ENCODE measurements around the gene GRID1.

GRID1 gene

GRCh38 chr10:86071758-86072157 is 294.8 kb downstream of the GRID1 start:
- no peak for DNase-seq

GRCh38 chr10:86071145-86071544 is 295.4 kb downstream of the GRID1 start:
- no peak for DNase-seq

DNA sequence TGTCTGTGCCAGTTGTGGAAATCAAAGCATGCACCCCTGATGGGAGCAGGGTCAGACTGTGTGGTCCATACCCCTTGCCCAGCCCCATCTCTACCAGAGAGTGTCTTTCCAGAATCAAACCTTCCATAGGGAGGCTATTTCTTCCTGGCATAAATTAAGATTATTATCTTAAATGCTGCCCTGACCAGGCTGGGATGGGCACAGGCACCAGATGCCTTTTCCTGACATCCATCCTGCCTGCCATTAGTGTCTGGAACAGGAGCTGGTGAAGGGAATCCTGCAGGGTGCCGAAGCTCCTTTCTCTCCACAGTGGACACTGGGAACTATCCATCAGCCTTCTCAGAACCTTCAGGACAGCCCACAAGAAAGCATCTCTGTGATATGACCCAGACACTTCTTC is 296.3 kb downstream of the GRID1 start:
- DNase-seq: no peak

DNA sequence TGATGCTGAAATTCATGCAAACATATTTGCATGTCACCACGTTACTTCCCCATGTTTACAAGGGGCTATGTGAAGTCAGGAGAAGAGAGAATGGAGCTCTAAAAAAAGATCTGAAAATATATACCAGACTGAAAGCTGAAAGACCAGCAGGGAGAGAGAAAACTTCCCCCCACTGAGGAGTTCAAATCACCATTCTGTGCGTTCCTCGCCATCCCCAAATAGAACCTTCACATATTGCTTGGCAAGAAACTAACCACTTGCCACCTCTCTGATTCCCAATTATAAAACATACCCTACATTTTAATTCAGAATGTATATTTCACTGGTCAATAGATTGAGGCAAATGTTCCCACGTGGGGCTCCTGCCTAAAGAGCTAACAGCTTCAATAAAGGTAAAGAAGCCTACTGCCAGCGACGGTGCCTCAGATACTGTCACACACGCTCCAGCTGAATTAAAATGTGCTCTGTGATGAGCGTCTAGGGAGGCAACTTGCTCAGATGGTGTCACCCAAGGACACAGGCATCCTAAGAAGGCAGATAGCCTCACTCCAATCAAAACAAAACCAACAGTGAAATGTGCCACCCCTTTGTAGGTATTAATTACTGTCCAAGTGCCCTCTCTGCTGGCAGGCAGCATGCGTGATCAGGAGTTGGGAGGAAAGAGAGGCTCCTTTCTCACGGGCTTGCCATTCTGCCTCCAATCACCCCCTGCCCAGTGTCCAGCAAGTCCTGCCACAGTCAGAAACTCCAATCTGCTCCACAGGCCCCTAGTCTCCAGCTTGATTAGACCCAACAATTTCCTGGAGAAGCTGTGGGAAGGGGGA is 298.2 kb downstream of the GRID1 start:
- DNase-seq: no peak

DNA sequence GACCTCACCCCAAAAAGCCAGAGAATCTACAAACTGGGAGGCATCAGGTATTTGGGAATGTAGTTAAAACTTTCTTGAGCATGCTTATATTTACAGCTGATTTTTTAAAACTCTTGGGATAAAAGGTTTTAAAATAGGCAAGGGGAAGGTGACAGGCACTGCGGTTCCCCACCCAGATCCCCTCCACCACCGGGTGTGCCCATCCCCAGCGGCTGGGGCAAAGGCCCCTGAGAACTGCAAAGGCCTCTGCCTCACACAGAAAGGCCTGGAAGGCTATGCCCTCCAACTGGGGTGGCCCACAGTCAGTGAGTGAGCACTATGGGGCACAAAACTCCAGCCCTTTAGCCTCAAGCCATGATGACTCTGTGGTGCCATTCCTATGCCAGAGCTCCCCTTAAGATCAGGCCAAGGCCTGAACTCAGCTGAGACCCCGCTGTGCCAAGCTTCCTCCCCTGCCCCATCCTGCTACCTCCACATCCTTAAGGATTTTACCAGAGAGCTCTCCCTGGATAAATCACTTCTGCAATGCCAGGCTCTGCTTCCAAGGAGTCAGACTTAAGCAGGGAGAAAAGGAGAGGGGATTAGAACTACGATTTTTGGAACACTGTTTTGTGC is 299.1 kb downstream of the GRID1 start:
- no peak for DNase-seq

- DNase-seq: no peak
Measured at GRCh38 chr10:86066696-86067095, 299.9 kb downstream of the GRID1 start.

- no peak for DNase-seq
Measured at GRCh38 chr10:86065711-86066251, 300.8 kb downstream of the GRID1 start.

DNA sequence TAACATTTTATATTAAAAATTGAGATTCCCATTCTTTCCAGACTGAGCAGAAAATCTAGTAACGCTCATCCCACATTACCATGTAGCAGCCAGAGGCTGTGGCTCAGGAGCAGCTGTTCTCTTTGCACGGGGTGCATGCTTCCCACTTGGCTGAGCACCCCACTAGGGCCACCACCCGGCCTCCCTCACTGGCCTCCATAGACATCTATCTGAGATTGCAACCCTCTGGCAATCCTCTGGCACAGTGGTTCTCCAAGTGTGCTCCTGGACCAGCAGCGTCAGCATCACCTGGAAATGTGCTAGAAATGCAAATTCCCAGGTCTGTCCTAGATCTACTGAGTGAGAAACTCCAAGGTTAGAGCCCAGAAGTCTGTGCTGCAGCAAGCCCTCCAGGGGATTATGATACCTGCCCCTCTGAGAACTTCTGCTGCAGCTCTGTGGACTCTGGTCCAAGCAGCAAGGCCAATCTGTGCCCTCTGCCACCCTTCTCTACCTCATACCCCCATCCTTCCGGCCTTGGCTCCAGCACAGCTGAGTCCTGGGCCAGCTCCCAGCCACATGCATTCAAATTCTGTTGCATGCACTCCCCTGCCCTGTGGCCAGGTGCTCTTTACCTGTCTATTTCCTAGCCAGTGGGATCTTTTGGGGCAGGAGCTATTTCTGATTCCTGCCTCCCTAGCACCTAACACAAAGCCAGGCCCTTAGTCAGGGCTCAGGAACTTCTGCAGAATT is 301.5 kb downstream of the GRID1 start:
- no peak for DNase-seq

DNA sequence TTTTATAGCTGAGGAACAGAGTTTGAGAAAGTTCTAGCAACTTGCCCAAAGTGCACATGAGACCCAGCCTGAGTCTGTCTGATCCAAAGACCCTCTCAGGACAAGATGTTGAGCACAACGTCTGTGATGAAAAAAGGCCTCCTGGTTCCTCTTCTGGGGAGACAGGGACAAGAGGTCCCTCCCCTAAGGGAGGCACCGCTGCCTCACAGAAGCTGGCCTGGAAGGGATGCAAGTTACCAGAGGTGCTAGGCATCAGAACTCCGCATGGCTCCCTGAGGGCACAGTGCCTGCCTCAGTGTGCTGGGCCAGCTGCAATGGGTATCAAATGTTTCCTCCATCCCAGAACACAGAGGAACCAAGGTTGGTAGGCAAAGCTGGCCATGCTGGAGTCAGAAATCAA is 302.4 kb downstream of the GRID1 start:
- no peak for DNase-seq

DNA sequence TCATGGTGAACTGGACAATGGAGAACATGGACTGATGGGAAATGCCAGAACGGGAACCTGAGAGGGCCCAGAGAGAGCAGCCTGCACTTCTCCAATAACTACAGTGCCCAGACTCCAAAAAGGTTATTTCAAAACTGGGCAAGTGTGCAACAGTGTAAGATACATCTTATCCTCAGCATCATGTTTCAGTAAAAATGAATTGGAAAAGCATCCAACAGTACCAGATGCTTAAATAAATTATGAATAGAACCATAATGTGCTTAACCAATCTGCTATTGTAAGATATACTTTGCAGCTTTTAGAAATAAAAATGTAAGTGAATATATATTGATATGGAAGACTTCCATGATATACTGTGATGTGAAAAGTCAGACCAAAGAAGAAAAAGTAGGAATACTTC is 303.3 kb downstream of the GRID1 start:
- DNase-seq: no peak

DNA sequence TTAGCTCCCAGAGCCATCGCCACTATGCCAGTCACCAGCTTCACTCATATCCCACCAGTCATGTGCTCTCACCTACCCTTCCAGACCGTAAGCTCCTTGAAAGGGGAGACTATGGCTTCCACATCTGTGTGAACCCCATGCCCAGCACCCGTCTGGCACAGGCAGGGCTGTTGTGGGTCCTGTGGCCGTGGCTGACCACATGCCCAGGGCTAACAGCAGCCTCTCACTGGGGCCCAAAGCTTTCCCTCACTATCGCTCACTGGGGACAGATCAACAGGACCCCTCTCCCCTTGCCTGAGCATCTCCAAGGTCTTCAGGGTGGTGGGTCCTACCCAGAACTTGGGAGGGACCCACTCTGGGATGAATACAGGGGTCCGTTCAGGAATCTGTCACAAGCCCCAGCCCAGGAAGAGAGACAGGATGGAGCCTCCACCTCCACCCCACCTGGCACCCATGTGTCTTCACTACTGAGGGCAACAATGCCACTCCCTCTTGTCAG is 303.9 kb downstream of the GRID1 start:
- no peak for DNase-seq

GRCh38 chr10:86062198-86062550 is 304.4 kb downstream of the GRID1 start:
- DNase-seq: no peak

GRCh38 chr10:86061278-86062197 is 305.1 kb downstream of the GRID1 start:
- no peak for DNase-seq

- no peak for DNase-seq
Measured at GRCh38 chr10:86060386-86061277, 306.0 kb downstream of the GRID1 start.

GRCh38 chr10:86059892-86060291 is 306.7 kb downstream of the GRID1 start:
- DNase-seq: no peak

GRCh38 chr10:86058964-86059363 is 307.6 kb downstream of the GRID1 start:
- no peak for DNase-seq

DNA sequence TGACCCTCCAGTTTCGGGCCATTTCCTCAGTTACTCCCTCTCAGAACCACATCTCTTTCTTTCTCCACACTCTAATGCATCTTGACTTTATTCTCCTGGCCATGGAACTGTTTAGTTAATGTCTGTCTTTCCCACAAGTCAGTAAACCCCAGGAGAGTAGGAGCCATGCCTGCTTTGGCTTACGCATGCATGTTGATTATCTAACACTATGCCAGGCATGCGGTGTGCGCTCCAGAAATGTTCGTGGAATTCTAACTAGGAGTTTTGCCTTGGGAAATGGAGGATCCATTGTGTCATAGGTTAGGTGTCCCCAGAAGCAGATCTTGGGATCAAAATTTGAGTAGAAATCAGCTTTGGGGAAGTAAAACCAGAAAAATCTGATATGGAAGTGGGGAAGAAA is 308.9 kb downstream of the GRID1 start:
- DNase-seq: no peak

DNA sequence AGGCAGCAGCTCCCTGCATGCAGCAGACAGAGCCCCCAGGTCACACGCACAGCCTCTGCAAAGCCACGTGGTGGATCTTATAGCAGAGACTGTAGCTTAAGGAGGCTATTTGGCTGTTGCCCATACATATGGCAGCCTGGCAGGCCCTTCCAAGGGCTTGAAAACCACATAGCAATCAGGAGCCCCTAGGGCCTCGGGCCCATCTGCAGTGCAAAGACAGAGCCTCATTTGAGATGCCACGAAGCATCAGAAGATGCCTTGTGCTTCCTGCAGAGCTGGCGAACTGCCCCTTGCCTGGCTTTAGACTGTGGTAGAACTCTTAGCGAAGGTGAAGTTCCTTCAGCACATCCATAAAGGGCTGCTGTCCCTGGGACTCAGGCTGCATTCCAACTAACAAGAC is 309.9 kb downstream of the GRID1 start:
- no peak for DNase-seq

GRCh38 chr10:86055928-86056327 is 310.7 kb downstream of the GRID1 start:
- DNase-seq: no peak

GRCh38 chr10:86053675-86054074 is 312.9 kb downstream of the GRID1 start:
- DNase-seq: no peak

GRCh38 chr10:86051586-86051985 is 315.0 kb downstream of the GRID1 start:
- no peak for DNase-seq

All from kidney glomerular epithelial cell (primary cell).